ENCODE measurements around the gene NOTCH1. TPM values are rescaled to one million over a fixed set of nuclear protein-coding genes. Genes with fewer than 3 reads are reported as not detected.

NOTCH1 gene
- polyA plus RNA-seq, 1 donor from 2014 or later: 0.15 TPM

- H3K4me3 ChIP-seq (ENCODE audit: low read length): no peak overlapping the region
- no peaks in the 10 kb centered on the region for H3F3A ChIP-seq (ENCODE audit: insufficient read depth, low read length, poor library complexity, severe bottlenecking)
- no peaks in the 10 kb centered on the region for H3K9me2 ChIP-seq (ENCODE audit: insufficient read depth, low read length)
- no peak overlapping the region for H3K27ac ChIP-seq (ENCODE audit: low read length)
- no peaks in the 10 kb centered on the region for H3K9me3 ChIP-seq (ENCODE audit: low read length)
- no peaks in the 10 kb centered on the region for H3K27me3 ChIP-seq (ENCODE audit: insufficient read depth, low read depth, low read length)
- no peak overlapping the region for H3K4me2 ChIP-seq (ENCODE audit: low read length)
- no peak for TF ChIP-seq REST (IDR thresholded peaks at IDR 0.05; ENCODE audit: borderline replicate concordance)
- no peak for TF ChIP-seq SMC3 (conservative IDR thresholded peaks at IDR 0.05; ENCODE audit: poor library complexity)
- no peak for TF ChIP-seq POLR2AphosphoS5 (IDR thresholded peaks at IDR 0.05)
- peaks cover 32% of the 10 kb centered on the region for H3K79me2 ChIP-seq (replicated peaks; ENCODE audit: insufficient read depth, low read length)
- no peak overlapping the region for H3K9ac ChIP-seq (ENCODE audit: low read length)
- no peaks in the 10 kb centered on the region for H4K20me1 ChIP-seq (ENCODE audit: insufficient read depth)
- H2AFZ ChIP-seq (ENCODE audit: low read depth, low read length): no peak overlapping the region
- no peaks in the 10 kb centered on the region for H3K36me3 ChIP-seq (ENCODE audit: insufficient read depth, low read length)
Observed at GRCh38 chr9:136525841-136526499, 19.9 kb downstream of the NOTCH1 start.

DNA sequence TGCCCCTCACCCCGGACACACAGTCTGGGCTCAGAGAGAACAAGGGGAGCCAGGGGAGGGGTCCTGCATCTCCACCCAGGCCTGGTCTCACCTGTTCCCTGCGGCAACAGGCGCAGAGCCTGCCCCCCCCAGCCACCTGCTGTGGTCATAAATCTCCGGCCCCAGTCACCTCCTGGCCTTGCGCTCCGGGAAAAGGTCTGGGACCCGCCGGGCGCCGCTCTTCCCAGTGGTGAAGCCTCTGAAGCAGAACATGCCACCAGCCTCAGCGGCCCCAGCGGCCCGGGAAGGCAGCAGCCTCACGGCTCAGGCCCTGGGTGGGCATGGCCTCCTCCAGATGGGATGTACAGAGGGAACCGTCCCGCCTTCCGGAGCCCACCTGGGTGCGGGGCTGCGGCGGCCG is 20.6 kb downstream of the NOTCH1 start:
- H3K4me3 ChIP-seq (ENCODE audit: low read length): no peak overlapping the region
- H4K20me1 ChIP-seq (ENCODE audit: insufficient read depth): no peaks in the 10 kb centered on the region
- no peaks in the 10 kb centered on the region for H3K9me2 ChIP-seq (ENCODE audit: insufficient read depth, low read length)
- no peak overlapping the region for H3K9ac ChIP-seq (ENCODE audit: low read length)
- TF ChIP-seq EZH2 (IDR thresholded peaks at IDR 0.05; ENCODE audit: borderline replicate concordance, insufficient read depth, low read length, poor library complexity, severe bottlenecking): no peak
- TF ChIP-seq CTCF (IDR thresholded peaks at IDR 0.05; ENCODE audit: poor library complexity, severe bottlenecking): no peak
- TF ChIP-seq REST (IDR thresholded peaks at IDR 0.05; ENCODE audit: borderline replicate concordance): no peak
- no peak for TF ChIP-seq POLR2AphosphoS5 (IDR thresholded peaks at IDR 0.05)
- no peak for TF ChIP-seq SMC3 (conservative IDR thresholded peaks at IDR 0.05; ENCODE audit: poor library complexity)
- no peak for TF ChIP-seq TAF1 (IDR thresholded peaks at IDR 0.05; ENCODE audit: low read depth)
- TF ChIP-seq EP300 (conservative IDR thresholded peaks at IDR 0.05; ENCODE audit: poor library complexity, severe bottlenecking): no peak
- no peak for TF ChIP-seq RAD21 (conservative IDR thresholded peaks at IDR 0.05)
- H3K27ac ChIP-seq (ENCODE audit: low read length): no peak overlapping the region
- H3K4me2 ChIP-seq (ENCODE audit: low read length): no peak overlapping the region
- H2AFZ ChIP-seq (ENCODE audit: low read depth, low read length): no peak overlapping the region
- no peaks in the 10 kb centered on the region for H3K9me3 ChIP-seq (ENCODE audit: low read length)
- H3K79me2 ChIP-seq (replicated peaks; ENCODE audit: insufficient read depth, low read length): peaks cover 26% of the 10 kb centered on the region
- no peaks in the 10 kb centered on the region for H3F3A ChIP-seq (ENCODE audit: insufficient read depth, low read length, poor library complexity, severe bottlenecking)
- no peaks in the 10 kb centered on the region for H3K36me3 ChIP-seq (ENCODE audit: insufficient read depth, low read length)
- no peaks in the 10 kb centered on the region for H3K27me3 ChIP-seq (ENCODE audit: insufficient read depth, low read depth, low read length)
